Measurements from ENCODE around the gene CACNA1E.

CACNA1E gene

GRCh38 chr1:181483285-181484195 lies at the start of gene CACNA1E:
Gene CACNA1E (plus strand): TSS chr1:181483517. CDS start chr1:181483745, 228 bp downstream.
- no peak for DNase-seq

- DNase-seq, result no peak
Measured at GRCh38 chr1:181433931-181434330, 49.4 kb upstream of the CACNA1E start.

- no peak for DNase-seq
Measured at GRCh38 chr1:181438013-181438412, 45.3 kb upstream of the CACNA1E start.

GRCh38 chr1:181440510-181440909 lies 42.8 kb upstream of the CACNA1E start:
- DNase-seq, result no peak

GRCh38 chr1:181442181-181442525 lies 41.2 kb upstream of the CACNA1E start:
- DNase-seq, result no peak

- DNase-seq, result no peak
Measured at GRCh38 chr1:181443231-181443853, 40.0 kb upstream of the CACNA1E start.

GRCh38 chr1:181445436-181445835 lies 37.9 kb upstream of the CACNA1E start:
- no peak for DNase-seq

- no peak for DNase-seq
Measured at GRCh38 chr1:181448461-181448860, 34.9 kb upstream of the CACNA1E start.

- DNase-seq, result no peak
Measured at GRCh38 chr1:181451661-181452230, 31.6 kb upstream of the CACNA1E start.

- DNase-seq, result no peak
Measured at GRCh38 chr1:181452746-181453145, 30.6 kb upstream of the CACNA1E start.

- no peak for DNase-seq
Measured at GRCh38 chr1:181453541-181454201, 29.6 kb upstream of the CACNA1E start.

- no peak for DNase-seq
Measured at GRCh38 chr1:181456551-181456950, 26.8 kb upstream of the CACNA1E start.

- no peak for DNase-seq
Measured at GRCh38 chr1:181458419-181458818, 24.9 kb upstream of the CACNA1E start.

- DNase-seq, result no peak
Measured at GRCh38 chr1:181459067-181459466, 24.2 kb upstream of the CACNA1E start.

GRCh38 chr1:181469829-181470228 lies 13.5 kb upstream of the CACNA1E start:
- DNase-seq, result peak; percentile 71

- DNase-seq, result no peak
Measured at GRCh38 chr1:181475580-181475979, 7.7 kb upstream of the CACNA1E start.

- DNase-seq, result no peak
Measured at GRCh38 chr1:181476581-181476980, 6.7 kb upstream of the CACNA1E start.

- DNase-seq, result no peak
Measured at GRCh38 chr1:181478306-181478705, 5.0 kb upstream of the CACNA1E start.

- DNase-seq, result peak; percentile 57
Measured at GRCh38 chr1:181479137-181479745, 4.1 kb upstream of the CACNA1E start.

- DNase-seq, result no peak
Measured at GRCh38 chr1:181482001-181482430, 1.3 kb upstream of the CACNA1E start.

GRCh38 chr1:181482521-181483284 lies 614 bp upstream of the CACNA1E start:
- no peak for DNase-seq

GRCh38 chr1:181484821-181485220 lies 1.5 kb downstream of the CACNA1E start:
- no peak for DNase-seq

All from EL (cell line).